ENCODE data around the gene TSHZ1. TPM values are rescaled to one million over a fixed set of nuclear protein-coding genes. Genes with fewer than 3 reads are reported as not detected.

The TSHZ1 gene
- total RNA-seq, 1 donor from 2014 or later: 24.7 TPM

- ATAC-seq (no peak), DNase-seq (no peak)
- intact Hi-C loops (cut with micrococcal nuclease): no loop called here
These were observed 73.1 kb downstream of the TSHZ1 start for GRCh38 chr18:75283731-75284130.

GRCh38 chr18:75284566-75284965, 74.0 kb downstream of the TSHZ1 start:
- ATAC-seq (no peak), DNase-seq (no peak)
- intact Hi-C loops (cut with micrococcal nuclease): no loop called here

GRCh38 chr18:75285876-75286275, 75.3 kb downstream of the TSHZ1 start:
- DNase-seq (no peak), ATAC-seq (no peak)
- intact Hi-C loops (cut with micrococcal nuclease): no loop called here

- ATAC-seq (no peak), DNase-seq (no peak)
- intact Hi-C loops (cut with micrococcal nuclease): no loop called here
These were observed 76.4 kb downstream of the TSHZ1 start for GRCh38 chr18:75287006-75287405.

- intact Hi-C loops (cut with micrococcal nuclease): no loop called here
- ATAC-seq: no peak
- no peak for DNase-seq
These were observed 77.1 kb downstream of the TSHZ1 start for GRCh38 chr18:75287700-75288099.

GRCh38 chr18:75289761-75290160, 79.2 kb downstream of the TSHZ1 start:
- ATAC-seq (no peak), DNase-seq (no peak)
- intact Hi-C loops (cut with micrococcal nuclease): no loop called here

- DNase-seq (no peak), ATAC-seq (no peak)
- intact Hi-C loops (cut with micrococcal nuclease): no loop called here
These were observed 80.3 kb downstream of the TSHZ1 start for GRCh38 chr18:75290737-75291358.

GRCh38 chr18:75291460-75291859, 80.9 kb downstream of the TSHZ1 start:
- intact Hi-C loops (cut with micrococcal nuclease): no loop called here
- ATAC-seq: no peak
- no peak for DNase-seq

- intact Hi-C loops (cut with micrococcal nuclease): no loop called here
- no peak for DNase-seq
- no peak for ATAC-seq
These were observed 83.0 kb downstream of the TSHZ1 start for GRCh38 chr18:75293591-75293990.

- ATAC-seq (no peak), DNase-seq (no peak)
- intact Hi-C loops (cut with micrococcal nuclease): no loop called here
These were observed 87.1 kb downstream of the TSHZ1 start for GRCh38 chr18:75297731-75298130.

GRCh38 chr18:75304678-75305557, 94.3 kb downstream of the TSHZ1 start:
- ATAC-seq: no peak
- intact Hi-C loops (cut with micrococcal nuclease): no loop called here
- no peak for DNase-seq

GRCh38 chr18:75305984-75306383, 95.4 kb downstream of the TSHZ1 start:
- ATAC-seq: no peak
- no peak for DNase-seq
- intact Hi-C loops (cut with micrococcal nuclease): no loop called here

- intact Hi-C loops (cut with micrococcal nuclease): no loop called here
- DNase-seq (no peak), ATAC-seq (no peak)
These were observed 96.9 kb downstream of the TSHZ1 start for GRCh38 chr18:75307530-75307929.

- intact Hi-C loops (cut with micrococcal nuclease): no loop called here
These were observed 99.0 kb downstream of the TSHZ1 start for GRCh38 chr18:75309564-75309963.

GRCh38 chr18:75314117-75314516, 103.5 kb downstream of the TSHZ1 start:
- no peak for ATAC-seq
- DNase-seq: no peak
- intact Hi-C loops (cut with micrococcal nuclease): no loop called here

More at GRCh38 chr18:75309564-75309963, 99.0 kb downstream of the TSHZ1 start:
- no peak for DNase-seq
- ATAC-seq: no peak

GRCh38 chr18:75314606-75315005, 104.0 kb downstream of the TSHZ1 start:
- DNase-seq (no peak), ATAC-seq (no peak)
- intact Hi-C loops (cut with micrococcal nuclease): no loop called here

GRCh38 chr18:75316223-75316622, 105.6 kb downstream of the TSHZ1 start:
- no peak for ATAC-seq
- DNase-seq: no peak
- intact Hi-C loops (cut with micrococcal nuclease): no loop called here

GRCh38 chr18:75316826-75317225, 106.2 kb downstream of the TSHZ1 start:
- intact Hi-C loops (cut with micrococcal nuclease): no loop called here
- no peak for ATAC-seq
- no peak for DNase-seq

- intact Hi-C loops (cut with micrococcal nuclease): no loop called here
- ATAC-seq (no peak), DNase-seq (no peak)
These were observed 106.7 kb downstream of the TSHZ1 start for GRCh38 chr18:75317300-75317699.

GRCh38 chr18:75317703-75318102, 107.1 kb downstream of the TSHZ1 start:
- no peak for DNase-seq
- no peak for ATAC-seq
- intact Hi-C loops (cut with micrococcal nuclease): no loop called here

- ATAC-seq (no peak), DNase-seq (no peak)
- intact Hi-C loops (cut with micrococcal nuclease): no loop called here
These were observed 109.3 kb downstream of the TSHZ1 start for GRCh38 chr18:75319905-75320304.

All from left ventricle myocardium superior (tissue), 1 donor.